IMR-90 (cell line): ENCODE data around the gene SLC35D2. TPM values are rescaled to one million over a fixed set of nuclear protein-coding genes. Genes with fewer than 3 reads are reported as not detected.
A peak's percentile ranks its signal among the peaks of the same experiment; 100 is the strongest.

Source experiments
- ATAC-seq: fragments of 200-7000 bp; cut with Tn5 transposase; 2 replicates; pipeline ENCODE4 v1.9.1; 2020; ENCODE audit warnings: low read depth, mild to moderate bottlenecking, moderate library complexity
- BruUV-seq: library from RNA; stranded (reverse); fragments of 400-500 nt; replicated peaks from 2 replicates; lab custom pipeline; 2021; lab: Mats Ljungman, UMichigan
- CTCF ChIA-PET: fragments of 300-600 bp; formaldehyde crosslinking; extraction: SDS; loops from one replicate; lab custom pipeline; 2021; ENCODE audit warnings: antibody characterized with exemption; lab: Yijun Ruan, JAX
- POLR2A ChIA-PET: fragments of 300-600 bp; sonication (Branson Sonifier 250); formaldehyde crosslinking; loops from one replicate; lab custom pipeline; 2022; ENCODE audit warnings: antibody characterized with exemption; ENCODE audit not compliant: unreplicated experiment; lab: Charles Lee
- DNase-seq: peaks from one replicate; pipeline ENCODE4 v3.0.0; 2013
- H2AFZ ChIP-seq: replicated peaks from 2 replicates; pipeline ENCODE3; 2013; ENCODE audit warnings: low read length, mild to moderate bottlenecking; ENCODE audit not compliant: poor library complexity
- H2AK5ac ChIP-seq: 2 replicates; pipeline ENCODE4 v1.6.1; 2013; ENCODE audit warnings: low read depth, low read length, inconsistent platforms
- H2AK9ac ChIP-seq: replicated peaks from 2 replicates; pipeline ENCODE3; 2013; ENCODE audit warnings: mild to moderate bottlenecking, low read depth, low read length, moderate library complexity; ENCODE audit not compliant: poor library complexity
- H2BK120ac ChIP-seq: 2 replicates; pipeline ENCODE4 v1.6.1; 2013; ENCODE audit warnings: low read depth, low read length, inconsistent platforms
- H2BK15ac ChIP-seq: 3 replicates; pipeline ENCODE4 v1.6.1; 2013; ENCODE audit warnings: low read depth, low read length, inconsistent platforms
- H2BK20ac ChIP-seq: 2 replicates; pipeline ENCODE4 v1.6.1; 2013; ENCODE audit warnings: low read depth, mild to moderate bottlenecking, inconsistent platforms, low read length, moderate library complexity
- H2BK5ac ChIP-seq: 2 replicates; pipeline ENCODE4 v1.6.1; 2013; ENCODE audit warnings: mild to moderate bottlenecking, low read depth, low read length, inconsistent platforms; ENCODE audit not compliant: poor library complexity, severe bottlenecking
- H3K14ac ChIP-seq: replicated peaks from 2 replicates; pipeline ENCODE4 v1.6.1; 2013; ENCODE audit warnings: low read depth, low read length, inconsistent platforms
- H3K18ac ChIP-seq: 2 replicates; pipeline ENCODE4 v1.6.1; 2013; ENCODE audit warnings: low read depth, low read length, control low read depth
- H3K23ac ChIP-seq: 2 replicates; pipeline ENCODE4 v1.6.1; 2013; ENCODE audit warnings: low read depth, low read length, inconsistent platforms
- H3K27ac ChIP-seq: 2 replicates; pipeline ENCODE4 v1.5.1; 2013; ENCODE audit warnings: mild to moderate bottlenecking, control low read depth, low read length; ENCODE audit not compliant: insufficient read depth
- H3K27me3 ChIP-seq: 2 replicates; pipeline ENCODE4 v1.6.1; 2013; ENCODE audit warnings: low read length; ENCODE audit not compliant: control insufficient read depth, insufficient read depth
- H3K36me3 ChIP-seq: 2 replicates; pipeline ENCODE4 v1.6.1; 2013; ENCODE audit warnings: low read length, mixed read lengths; ENCODE audit not compliant: control insufficient read depth, insufficient read depth
- H3K4ac ChIP-seq: 2 replicates; pipeline ENCODE4 v1.6.1; 2013; ENCODE audit warnings: low read depth, low read length, inconsistent platforms
- H3K4me1 ChIP-seq: 2 replicates; pipeline ENCODE4 v1.6.1; 2013; ENCODE audit warnings: low read length, mixed read lengths; ENCODE audit not compliant: control insufficient read depth, insufficient read depth
- H3K4me2 ChIP-seq: 2 replicates; pipeline ENCODE4 v1.6.1; 2013; ENCODE audit warnings: low read depth, mild to moderate bottlenecking, control low read depth, low read length, moderate library complexity
- H3K4me3 ChIP-seq: 2 replicates; pipeline ENCODE4 v1.5.1; 2013; ENCODE audit warnings: low read depth, mild to moderate bottlenecking, control low read depth, low read length, moderate library complexity; ENCODE audit not compliant: insufficient read depth
- H3K56ac ChIP-seq: 2 replicates; pipeline ENCODE4 v1.6.1; 2013; ENCODE audit warnings: low read length, inconsistent platforms; ENCODE audit not compliant: insufficient read depth; ENCODE audit errors: extremely low read depth
- H3K79me1 ChIP-seq, 2 experiments: 2 replicates each; pipeline ENCODE4 v1.6.1; 2013; ENCODE audit warnings: low read length in 2 of 2, inconsistent platforms in 1 of 2, low read depth in 1 of 2
- H3K9ac ChIP-seq: 2 replicates; pipeline ENCODE4 v1.6.1; 2013; ENCODE audit warnings: low read depth, low read length, control low read depth
- H3K9me1 ChIP-seq: 2 replicates; pipeline ENCODE4 v1.6.1; 2013; ENCODE audit warnings: low read length, inconsistent platforms; ENCODE audit not compliant: insufficient read depth
- H3K9me3 ChIP-seq: 2 replicates; pipeline ENCODE4 v1.6.1; 2013; ENCODE audit warnings: low read length; ENCODE audit not compliant: control insufficient read depth, insufficient read depth
- H4K20me1 ChIP-seq: 2 replicates; pipeline ENCODE4 v1.6.1; 2013; ENCODE audit warnings: low read length, inconsistent platforms; ENCODE audit not compliant: insufficient read depth
- H4K5ac ChIP-seq: 2 replicates; pipeline ENCODE4 v1.6.1; 2013; ENCODE audit warnings: mild to moderate bottlenecking, low read depth, low read length, control low read depth
- H4K8ac ChIP-seq, 2 experiments: 2 replicates each; pipeline ENCODE4 v1.6.1; 2013; ENCODE audit warnings: low read depth in 2 of 2, low read length in 2 of 2, control low read depth in 1 of 2, inconsistent platforms in 1 of 2
- H4K91ac ChIP-seq: 2 replicates; pipeline ENCODE4 v1.6.1; 2013; ENCODE audit warnings: low read depth, low read length, inconsistent platforms; ENCODE audit not compliant: insufficient read depth
- RFX5 ChIP-seq: IDR thresholded peaks from 2 replicates; pipeline ENCODE4 v1.8.0; 2012; ENCODE audit warnings: low read depth, mild to moderate bottlenecking, low read length, moderate library complexity
- WGBS, 2 experiments: methylation state at CpG; one replicate each; pipeline versions ENCODE4 v1.1.5 to v1.1.7; 2013; ENCODE audit warnings: missing lambda C conversion rate in 2 of 2; ENCODE audit not compliant: insufficient read length in 1 of 2; ENCODE audit errors: extremely low coverage in 2 of 2; 5-methylcytosine and 5-hydroxymethylcytosine counted together
- dilution Hi-C: fragments of 300-500 bp; cut with HindIII; formaldehyde crosslinking; loops from one replicate; pipeline ENCODE4 v1.14.3; 2018; ENCODE audit warnings: low sequenced_read_pairs; ENCODE audit not compliant: unreplicated experiment
- in situ Hi-C: fragments of 300-500 bp; cut with MboI; formaldehyde crosslinking; loops from 3 replicates; pipeline ENCODE4 v1.14.3; 2019; ENCODE audit warnings: low sequenced_read_pairs, inconsistent platforms, mixed read lengths
- intact Hi-C: fragments of 100-400 bp; cut with micrococcal nuclease; formaldehyde crosslinking; loops from 2 replicates; pipeline ENCODE4 v1.10.0; 2022
- polyA plus RNA-seq, 3 experiments: library from polyadenylated mRNA; depleted of rRNA; stranded (reverse); fragments of >200 nt; gene quantifications; 2 replicates each; pipeline ENCODE4 v1.2.3, GENCODE V29; 2012; ENCODE audit warnings: low replicate concordance in 1 of 3
- total RNA-seq: library from RNA; depleted of rRNA; stranded (reverse); fragments of >200 nt; gene quantifications from 2 replicates; pipeline ENCODE4 v1.2.3, GENCODE V29; 2012

SLC35D2 gene
- total and polyA plus RNA-seq, 2 of the 4 experiments (the other 2 are of a cell fraction) = 9.7 to 11.8 TPM

GRCh38 chr9:96345551-96345950 lies 38.0 kb downstream of the SLC35D2 start:
- Histone ChIP-seq H3K56ac (no peak overlapping the region), H3K14ac (no peak overlapping the region), H4K5ac (no peak overlapping the region), H3K27me3 (no peaks in the 10 kb centered on the region), H4K20me1 (no peaks in the 10 kb centered on the region), H2BK20ac (peak overlapping the region; percentile 34; the same call in 1 of the 2 replicates), H2AK9ac (peak overlapping the region; percentile 31), H4K91ac (0 out of 2 replicates have a peak overlapping the region, but pooled peaks have one; percentile 12), H3K27ac (no peak overlapping the region), H3K9me1 (peaks cover 9% of the 10 kb centered on the region), H3K4me1 (peaks cover 8% of the 10 kb centered on the region), H3K36me3 (peaks cover 7% of the 10 kb centered on the region), H4K8ac (no peak overlapping the region), H3K9me3 (peaks cover 4% of the 10 kb centered on the region), H3K18ac (no peak overlapping the region), H2AK5ac (peak overlapping the region; percentile 5; the same call in 1 of the 2 replicates), H3K9ac (no peak overlapping the region), H3K79me1 (peaks cover 3 to 7% of the 10 kb centered on the region in 2 experiments; a peak in 1 of 4 replicates), H2BK5ac (no peak overlapping the region), H2BK15ac (peak overlapping the region; percentile 6; the same call in 1 of the 3 replicates), H2BK120ac (peak overlapping the region; percentile 3; the same call in 1 of the 2 replicates), H3K23ac (no peak overlapping the region), H3K4me2 (no peak overlapping the region), H3K4me3 (no peak overlapping the region), H2AFZ (no peak overlapping the region), H3K4ac (peak overlapping the region; percentile 53; the same call in 1 of the 2 replicates)
- dilution Hi-C loops (no loop called here), intact Hi-C loops (no loop called here), in situ Hi-C loops (no loop called here)
- ATAC-seq = no peak
- POLR2A ChIA-PET = no interaction called here
- DNase-seq = no peak
- CTCF ChIA-PET = no interaction called here
- WGBS, 2 experiments = 90% methylated on average over 2 of the region's 9 CpGs; no CpG with 5 or more reads in 1 of the 2 experiments
- no TSS peak for BruUV-seq
- no peak for TF ChIP-seq RFX5
